Glutamatergic neuron (in vitro differentiated cells): Measurements from ENCODE around the gene CDK6. TPM values are rescaled to one million over a fixed set of nuclear protein-coding genes. Genes with fewer than 3 reads are reported as not detected.
A peak's percentile ranks its signal among the peaks of the same experiment; 100 is the strongest.

Experiments
- DNase-seq: peaks from one replicate; pipeline ENCODE4 v3.0.0; 2022
- H3K27ac Mint-ChIP-seq: one replicate; pipeline ENCODE4 v1.8.0; 2020; ENCODE audit warnings: mild to moderate bottlenecking, mixed read lengths, inconsistent platforms; ENCODE audit not compliant: unreplicated experiment
- H3K27me3 Mint-ChIP-seq: one replicate; pipeline ENCODE4 v1.8.0; 2020; ENCODE audit warnings: mild to moderate bottlenecking, moderate library complexity, mixed read lengths, inconsistent platforms; ENCODE audit not compliant: unreplicated experiment
- H3K36me3 Mint-ChIP-seq: one replicate; pipeline ENCODE4 v1.8.0; 2020; ENCODE audit warnings: mild to moderate bottlenecking, mixed read lengths, inconsistent platforms; ENCODE audit not compliant: unreplicated experiment
- H3K4me1 Mint-ChIP-seq: one replicate; pipeline ENCODE4 v1.8.0; 2020; ENCODE audit warnings: mild to moderate bottlenecking, low read depth, mixed read lengths, inconsistent platforms; ENCODE audit not compliant: unreplicated experiment
- H3K4me3 Mint-ChIP-seq: one replicate; pipeline ENCODE4 v1.8.0; 2020; ENCODE audit warnings: mild to moderate bottlenecking, mixed read lengths, inconsistent platforms; ENCODE audit not compliant: unreplicated experiment
- H3K9me3 Mint-ChIP-seq: one replicate; pipeline ENCODE4 v1.8.0; 2020; ENCODE audit warnings: mild to moderate bottlenecking, moderate library complexity, mixed read lengths, inconsistent platforms; ENCODE audit not compliant: unreplicated experiment
- total RNA-seq: library from RNA; stranded (reverse); fragmentation: NEBNext Ultra II Directional; extraction: Animal tissue kit (Norgen Biotek cat#: 25700); gene quantifications from one replicate; pipeline ENCODE4 v1.2.1, GENCODE V29; 2021; ENCODE audit not compliant: unreplicated experiment
- TF ChIP-seq, protein P1 (sequence below): fragments of 200-600 bp; sonication (generic); IDR thresholded peaks from one replicate; pipeline ENCODE4 v1.5.0; 2021; ENCODE audit not compliant: partially characterized antibody, unreplicated experiment

Gene CDK6
- total RNA-seq, 1 donor from 2014 or later: 111 TPM

DNA sequence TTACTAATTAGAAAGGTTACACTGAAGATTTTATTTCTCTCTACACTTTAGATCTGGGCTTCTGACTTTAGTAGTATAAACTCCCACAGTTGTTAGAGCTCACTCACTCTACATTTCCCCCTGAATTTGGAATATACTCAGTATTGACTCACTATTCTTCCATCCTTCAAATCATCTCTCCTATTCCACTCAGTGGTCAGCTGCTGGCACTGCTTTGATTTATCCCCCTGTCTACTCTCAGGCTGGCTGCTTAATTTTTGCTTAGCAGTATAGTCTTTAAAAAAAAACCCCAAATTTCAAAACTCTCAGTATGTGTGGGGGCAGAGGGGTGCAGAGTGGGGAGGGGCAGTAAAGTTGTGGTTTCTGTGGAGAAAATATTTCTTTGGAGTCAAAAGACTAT, 68.9 kb downstream of the CDK6 start:
- Mint-ChIP-seq H3K36me3 (no peaks in the 10 kb centered on the region), H3K4me3 (peak overlapping the region; percentile 21), H3K9me3 (peaks cover 13% of the 10 kb centered on the region), H3K4me1 (peaks cover 58% of the 10 kb centered on the region), H3K27me3 (peaks cover 8% of the 10 kb centered on the region), H3K27ac (peak overlapping the region; percentile 100)
- DNase-seq: no peak
- TF ChIP-seq, protein P1, sequence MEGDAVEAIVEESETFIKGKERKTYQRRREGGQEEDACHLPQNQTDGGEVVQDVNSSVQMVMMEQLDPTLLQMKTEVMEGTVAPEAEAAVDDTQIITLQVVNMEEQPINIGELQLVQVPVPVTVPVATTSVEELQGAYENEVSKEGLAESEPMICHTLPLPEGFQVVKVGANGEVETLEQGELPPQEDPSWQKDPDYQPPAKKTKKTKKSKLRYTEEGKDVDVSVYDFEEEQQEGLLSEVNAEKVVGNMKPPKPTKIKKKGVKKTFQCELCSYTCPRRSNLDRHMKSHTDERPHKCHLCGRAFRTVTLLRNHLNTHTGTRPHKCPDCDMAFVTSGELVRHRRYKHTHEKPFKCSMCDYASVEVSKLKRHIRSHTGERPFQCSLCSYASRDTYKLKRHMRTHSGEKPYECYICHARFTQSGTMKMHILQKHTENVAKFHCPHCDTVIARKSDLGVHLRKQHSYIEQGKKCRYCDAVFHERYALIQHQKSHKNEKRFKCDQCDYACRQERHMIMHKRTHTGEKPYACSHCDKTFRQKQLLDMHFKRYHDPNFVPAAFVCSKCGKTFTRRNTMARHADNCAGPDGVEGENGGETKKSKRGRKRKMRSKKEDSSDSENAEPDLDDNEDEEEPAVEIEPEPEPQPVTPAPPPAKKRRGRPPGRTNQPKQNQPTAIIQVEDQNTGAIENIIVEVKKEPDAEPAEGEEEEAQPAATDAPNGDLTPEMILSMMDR: no peak

DNA sequence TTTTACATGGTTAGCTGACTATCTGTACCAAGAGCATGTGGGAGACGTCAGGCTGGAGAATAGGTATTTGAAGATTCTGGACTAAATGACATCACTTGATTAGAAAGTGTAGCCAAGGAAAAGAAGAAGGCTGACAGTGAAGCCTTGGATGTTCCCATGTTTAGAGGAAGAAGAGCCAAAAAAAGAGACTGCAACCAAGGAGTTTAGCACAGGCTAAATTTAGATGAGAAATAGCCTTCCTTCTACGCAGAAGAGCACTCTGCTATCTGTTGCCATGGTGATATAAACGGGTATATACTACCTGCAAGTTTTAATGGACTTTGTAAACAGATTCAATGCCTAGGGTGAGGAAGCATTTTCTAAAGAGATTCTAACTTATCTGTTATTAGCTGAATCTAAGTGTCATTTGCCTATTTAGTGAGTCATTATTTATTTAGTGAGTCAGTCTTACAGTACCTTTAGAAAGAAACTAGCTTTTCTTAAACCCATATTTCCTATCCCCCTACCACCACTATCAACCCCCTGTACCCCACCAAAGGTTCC, 69.8 kb downstream of the CDK6 start:
- TF ChIP-seq, protein P1: no peak
- Mint-ChIP-seq H3K27ac (peak overlapping the region; percentile 100), H3K4me3 (peak overlapping the region; percentile 56), H3K9me3 (peaks cover 13% of the 10 kb centered on the region), H3K27me3 (peaks cover 8% of the 10 kb centered on the region), H3K36me3 (no peaks in the 10 kb centered on the region), H3K4me1 (peaks cover 63% of the 10 kb centered on the region)
- no peak for DNase-seq

DNA sequence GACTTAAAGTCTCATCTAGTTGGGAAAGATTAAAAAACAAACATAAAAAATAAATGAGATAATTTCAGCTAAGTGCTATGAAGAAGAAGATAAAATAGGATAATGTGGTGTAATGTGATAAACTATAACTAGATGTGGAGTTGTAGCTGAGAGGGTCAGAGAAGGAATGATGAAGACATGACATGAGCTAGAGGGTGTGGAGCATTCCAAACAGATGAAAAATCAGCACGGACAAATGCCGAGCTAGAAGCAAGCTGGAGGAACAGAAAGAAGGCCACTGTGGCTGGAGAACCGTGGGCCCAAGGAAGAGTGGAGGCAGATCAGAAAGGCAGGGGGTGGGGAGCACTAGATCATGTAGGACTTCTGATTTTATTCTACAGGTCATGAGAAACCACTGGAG, 70.6 kb downstream of the CDK6 start:
- H3K36me3 Mint-ChIP-seq: no peaks in the 10 kb centered on the region
- TF ChIP-seq, protein P1: no peak
- peaks cover 8% of the 10 kb centered on the region for H3K27me3 Mint-ChIP-seq
- peak overlapping the region; percentile 14 for H3K4me3 Mint-ChIP-seq
- no peak for DNase-seq
- peak overlapping the region; percentile 36 for H3K27ac Mint-ChIP-seq
- H3K9me3 Mint-ChIP-seq: peaks cover 13% of the 10 kb centered on the region
- peaks cover 62% of the 10 kb centered on the region for H3K4me1 Mint-ChIP-seq

DNA sequence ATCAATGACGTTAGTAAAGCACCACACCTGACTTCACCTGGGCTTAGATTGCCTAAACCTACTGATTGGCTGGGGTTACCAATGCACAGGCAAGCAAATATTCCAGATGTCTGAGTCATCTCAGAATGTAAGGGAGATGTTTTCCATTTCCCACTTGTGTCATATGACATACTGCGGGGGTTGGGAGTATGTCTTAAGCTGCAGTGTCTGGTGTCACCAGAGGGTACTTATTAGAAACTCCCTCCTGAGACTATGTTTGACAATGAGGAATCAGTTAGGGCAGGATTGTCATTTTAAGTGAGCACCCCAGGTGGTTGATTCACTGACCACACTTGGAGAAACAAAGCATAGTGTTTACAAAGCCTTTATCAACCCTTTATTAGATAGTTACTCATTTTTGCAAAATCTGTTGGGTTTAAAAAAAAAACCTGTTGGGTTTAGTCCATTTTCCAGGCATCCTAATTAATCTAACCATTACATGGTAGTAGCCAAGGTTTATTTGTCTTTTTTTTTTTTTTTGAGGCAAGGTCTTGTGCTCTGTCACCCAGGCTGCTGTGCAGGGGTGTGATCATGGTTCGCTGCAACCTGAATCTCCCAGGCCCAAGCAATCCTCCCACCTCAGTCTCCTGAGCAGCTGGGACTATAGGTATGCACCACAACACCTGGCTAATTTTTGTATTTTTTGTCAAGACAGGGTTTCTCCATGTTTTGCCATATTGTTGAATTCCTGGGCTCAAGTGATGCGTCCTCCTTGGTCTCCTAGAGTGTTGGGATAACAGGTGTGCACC, 72.5 kb downstream of the CDK6 start:
- H3K9me3 Mint-ChIP-seq: peaks cover 15% of the 10 kb centered on the region
- H3K4me1 Mint-ChIP-seq: peaks cover 60% of the 10 kb centered on the region
- peak overlapping the region; percentile 6 for H3K4me3 Mint-ChIP-seq
- peaks cover 8% of the 10 kb centered on the region for H3K27me3 Mint-ChIP-seq
- H3K27ac Mint-ChIP-seq: no peak overlapping the region
- H3K36me3 Mint-ChIP-seq: no peaks in the 10 kb centered on the region
- TF ChIP-seq, protein P1: peak; percentile 15
- DNase-seq: no peak

DNA sequence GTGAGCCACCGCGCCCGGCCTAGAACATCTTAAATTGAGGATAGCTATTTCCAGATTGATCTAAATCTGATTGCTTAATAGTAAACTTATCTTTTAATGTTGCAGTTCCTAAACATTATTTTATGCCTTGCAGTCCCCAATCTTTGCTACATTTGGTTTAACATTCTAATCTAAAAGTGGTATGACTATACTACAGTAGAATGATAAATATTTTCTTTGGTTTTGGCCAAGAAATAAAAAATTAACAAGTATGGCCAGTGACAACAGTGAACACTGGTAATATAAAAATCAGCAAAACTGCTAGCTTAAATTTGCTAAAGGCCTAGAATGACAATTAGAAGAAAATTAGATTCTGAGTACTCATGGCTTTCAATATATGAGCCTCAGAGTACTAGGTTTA, 73.5 kb downstream of the CDK6 start:
- Mint-ChIP-seq H3K36me3 (no peaks in the 10 kb centered on the region), H3K27me3 (peaks cover 3% of the 10 kb centered on the region), H3K27ac (no peak overlapping the region), H3K4me1 (peaks cover 59% of the 10 kb centered on the region), H3K9me3 (peaks cover 9% of the 10 kb centered on the region), H3K4me3 (no peak overlapping the region)
- TF ChIP-seq, protein P1: no peak
- DNase-seq: no peak
